HG03571 (cell line): Measurements from ENCODE around the gene WAC.
"Not testable (repeated sequence)": the region's sequence is repeated elsewhere in the genome, so short reads cannot be mapped to it uniquely, and the experiment has no call there.

Experiments used
- ATAC-seq: cut with Tn5 transposase; IDR thresholded peaks from one replicate; pipeline ENCODE4 v1.9.1; 2021; ENCODE audit not compliant: unreplicated experiment

Gene WAC, protein sequence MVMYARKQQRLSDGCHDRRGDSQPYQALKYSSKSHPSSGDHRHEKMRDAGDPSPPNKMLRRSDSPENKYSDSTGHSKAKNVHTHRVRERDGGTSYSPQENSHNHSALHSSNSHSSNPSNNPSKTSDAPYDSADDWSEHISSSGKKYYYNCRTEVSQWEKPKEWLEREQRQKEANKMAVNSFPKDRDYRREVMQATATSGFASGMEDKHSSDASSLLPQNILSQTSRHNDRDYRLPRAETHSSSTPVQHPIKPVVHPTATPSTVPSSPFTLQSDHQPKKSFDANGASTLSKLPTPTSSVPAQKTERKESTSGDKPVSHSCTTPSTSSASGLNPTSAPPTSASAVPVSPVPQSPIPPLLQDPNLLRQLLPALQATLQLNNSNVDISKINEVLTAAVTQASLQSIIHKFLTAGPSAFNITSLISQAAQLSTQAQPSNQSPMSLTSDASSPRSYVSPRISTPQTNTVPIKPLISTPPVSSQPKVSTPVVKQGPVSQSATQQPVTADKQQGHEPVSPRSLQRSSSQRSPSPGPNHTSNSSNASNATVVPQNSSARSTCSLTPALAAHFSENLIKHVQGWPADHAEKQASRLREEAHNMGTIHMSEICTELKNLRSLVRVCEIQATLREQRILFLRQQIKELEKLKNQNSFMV

GRCh38 chr10:28532337-28533185 lies at the start of gene WAC:
Gene WAC (plus strand): TSS chr10:28533118. CDS start chr10:28533580, 462 bp downstream.
- peak; percentile 78 for ATAC-seq

DNA sequence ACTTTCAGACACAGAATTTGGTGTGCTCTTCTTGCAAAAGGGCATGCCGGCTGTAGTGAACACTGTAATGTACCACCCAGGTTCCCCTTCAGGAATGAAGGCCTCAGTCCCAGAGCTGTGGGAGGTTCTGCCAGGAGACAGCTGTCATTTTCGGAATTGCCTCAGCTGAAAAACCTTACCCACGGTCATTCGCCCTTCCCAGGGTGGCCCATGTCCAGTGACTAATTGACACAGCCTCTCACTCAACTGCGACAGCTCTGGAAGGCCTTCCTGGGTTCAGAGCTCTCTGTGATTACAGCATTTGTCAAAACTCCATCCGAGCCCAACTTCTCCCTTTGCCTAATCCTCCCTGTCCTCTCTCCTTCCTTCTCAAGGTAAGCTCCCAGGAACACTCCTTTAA lies 43.7 kb upstream of the WAC start:
- ATAC-seq: no peak

GRCh38 chr10:28490256-28490865 lies 42.6 kb upstream of the WAC start:
- not testable (repeated sequence) for ATAC-seq

DNA sequence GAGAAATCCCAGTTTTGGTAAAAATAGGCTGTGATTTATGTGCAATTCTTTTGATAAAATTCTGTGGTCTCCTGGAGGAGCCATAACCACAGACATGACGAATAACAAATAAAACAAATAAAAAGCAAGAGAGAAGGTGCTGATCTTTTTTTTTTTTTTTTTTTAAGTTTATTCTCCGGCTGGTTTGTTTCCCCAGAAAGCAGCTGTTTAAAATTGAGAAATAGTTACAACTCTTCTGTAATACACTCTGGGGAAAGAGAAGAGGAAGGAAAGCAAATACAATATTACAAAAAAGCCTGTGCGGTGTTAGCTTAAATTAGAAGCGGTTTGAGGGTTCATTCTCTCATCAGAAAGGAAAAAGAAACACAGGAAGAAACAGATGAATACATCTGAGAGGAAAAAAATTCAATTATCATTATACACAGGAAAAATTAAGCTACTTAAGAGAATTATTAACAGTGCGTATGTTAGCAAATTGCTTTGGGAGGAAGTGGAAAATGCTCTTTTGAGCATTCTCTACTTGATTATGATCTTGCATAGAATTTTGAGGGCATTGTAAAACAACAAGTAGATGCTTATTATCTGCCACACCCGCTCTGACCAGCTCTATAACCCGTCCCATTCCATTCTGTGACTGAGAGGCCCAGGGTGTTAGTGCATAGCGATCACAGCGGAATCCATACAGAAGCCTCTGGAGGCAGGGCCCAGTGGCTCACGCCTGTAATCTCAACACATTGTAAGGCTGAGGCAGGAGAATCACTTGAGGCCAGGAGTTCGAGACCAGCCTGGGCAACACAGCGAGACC lies 40.6 kb upstream of the WAC start:
- no peak for ATAC-seq

DNA sequence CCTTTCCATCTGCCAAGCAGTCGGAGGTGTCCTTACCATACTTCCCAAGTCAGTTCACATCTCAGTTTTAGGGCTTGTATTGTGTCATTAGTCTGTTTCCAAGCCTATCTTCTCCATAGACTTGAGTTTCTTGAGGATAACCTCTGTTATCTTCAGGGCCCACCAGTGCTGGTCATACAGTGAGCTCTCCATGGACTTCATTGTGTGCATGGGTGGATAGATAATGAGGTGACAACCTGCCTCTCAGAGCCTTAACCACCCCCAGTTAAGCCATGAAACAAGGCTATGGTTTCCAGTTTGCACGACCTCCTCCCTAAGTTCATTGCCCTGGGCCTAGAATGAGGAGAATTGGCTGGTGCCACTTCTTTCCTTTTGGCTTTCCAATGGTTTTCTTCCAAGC lies 38.5 kb upstream of the WAC start:
- no peak for ATAC-seq

- ATAC-seq: no peak
Observed at GRCh38 chr10:28495084-28495483, 37.8 kb upstream of the WAC start.

GRCh38 chr10:28496017-28496416 lies 36.9 kb upstream of the WAC start:
- ATAC-seq: no peak

DNA sequence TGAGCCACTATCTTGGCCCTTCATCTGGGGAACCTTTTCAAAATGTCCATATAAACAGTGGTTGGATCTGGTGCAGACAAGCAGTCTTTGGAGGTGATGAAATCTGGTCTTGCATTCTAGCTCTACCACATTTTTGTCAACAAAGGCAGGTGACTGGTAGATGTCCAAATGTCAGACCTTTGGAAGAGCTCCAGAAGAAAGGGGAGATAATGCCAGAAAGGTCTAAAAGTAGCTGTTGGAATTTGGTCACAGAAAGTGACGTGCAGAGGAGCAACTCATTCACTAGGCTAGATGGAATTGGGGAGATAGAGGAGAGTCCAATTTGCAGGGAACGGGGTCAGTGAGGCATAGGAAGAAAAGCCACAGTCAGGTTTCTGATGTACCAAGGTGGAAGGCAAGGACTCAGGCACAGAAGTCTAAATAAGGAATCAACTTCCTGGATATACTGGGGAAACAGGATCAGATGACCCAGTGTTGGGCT lies 36.4 kb upstream of the WAC start:
- ATAC-seq: no peak

DNA sequence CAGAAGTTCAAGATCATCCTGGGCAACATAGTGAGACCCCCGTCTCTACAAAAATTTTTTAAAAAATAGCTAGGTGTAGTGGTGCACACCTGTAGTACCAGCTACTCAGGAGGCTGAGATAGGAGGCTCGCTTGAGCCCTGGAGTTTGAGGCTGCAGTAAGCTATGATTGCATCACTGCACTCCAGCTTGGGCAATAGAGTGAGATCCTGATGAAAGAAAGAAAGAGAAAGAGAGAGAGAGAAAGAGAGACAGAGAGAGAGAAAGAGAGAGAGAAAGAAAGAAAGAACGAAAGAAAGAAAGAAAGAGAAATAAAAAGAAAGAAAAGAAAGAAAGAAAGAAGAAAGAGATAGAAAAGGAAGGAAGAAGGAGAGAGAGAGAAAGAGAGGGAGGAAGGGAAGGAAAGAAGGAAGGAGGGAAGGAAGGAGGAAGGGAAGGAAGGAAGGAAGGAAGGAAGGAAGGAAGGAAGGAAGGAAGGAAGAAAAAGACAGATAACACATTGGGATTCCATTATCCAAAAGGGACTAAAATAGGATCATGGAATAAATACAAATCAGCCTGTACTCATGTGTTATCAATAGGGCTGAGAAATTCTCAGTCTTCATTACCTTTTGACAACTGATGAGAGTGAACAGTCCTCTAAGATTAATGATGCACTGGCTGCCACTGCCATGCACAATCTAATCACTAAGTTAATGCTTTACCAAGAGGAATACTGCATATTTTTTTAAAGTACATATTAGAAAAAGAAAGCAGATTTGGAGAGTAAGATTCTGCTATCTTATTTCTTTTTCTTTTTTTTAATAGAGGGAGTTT lies 35.4 kb upstream of the WAC start:
- no peak for ATAC-seq

- ATAC-seq: not testable (repeated sequence)
Observed at GRCh38 chr10:28500203-28500602, 32.7 kb upstream of the WAC start.

DNA sequence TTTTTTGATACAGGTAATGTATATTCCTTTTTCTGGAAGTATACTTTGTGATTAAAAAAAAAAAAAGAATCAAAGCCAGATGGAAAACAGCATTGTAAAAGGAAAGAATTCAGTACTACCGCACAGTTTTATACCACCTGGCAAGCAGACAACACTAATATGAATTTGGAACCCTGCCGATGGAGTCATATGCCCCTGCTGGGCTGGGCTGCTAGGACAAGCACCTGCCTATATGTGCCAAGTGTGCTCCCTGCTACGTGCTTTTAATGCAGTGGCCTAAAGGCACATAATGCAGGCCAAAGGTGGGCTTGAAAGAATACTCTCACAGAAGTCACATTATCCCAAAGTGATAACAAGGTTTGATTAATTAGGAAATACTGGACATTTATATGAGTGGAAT lies 29.8 kb upstream of the WAC start:
- no peak for ATAC-seq

DNA sequence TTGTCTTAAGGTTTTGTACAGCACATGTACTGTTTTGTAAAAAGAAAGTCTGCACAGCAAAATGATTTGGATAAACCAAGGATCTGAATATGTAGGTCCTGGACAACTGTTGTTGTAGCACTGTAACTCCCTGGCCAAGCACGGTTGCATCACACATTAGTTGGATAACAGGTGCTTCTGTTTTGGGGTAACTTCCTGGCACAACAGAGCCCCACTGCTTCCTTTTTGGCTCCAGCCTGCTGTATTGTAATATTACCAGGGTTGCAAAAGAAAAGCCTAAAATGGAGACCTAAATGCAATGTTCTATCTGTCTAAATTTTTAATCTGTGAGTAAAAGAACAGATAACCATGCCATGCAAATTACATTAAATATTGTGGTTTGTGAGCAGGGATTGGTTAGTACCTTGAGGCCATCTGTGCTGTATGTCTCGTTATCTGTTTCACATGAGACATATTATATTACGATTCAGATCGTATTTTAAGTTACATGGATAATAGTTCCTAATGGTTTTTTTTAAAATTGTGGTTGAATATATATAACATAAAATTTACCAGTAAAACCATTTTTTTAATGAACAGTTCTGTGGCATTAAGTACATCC lies 27.5 kb upstream of the WAC start:
- no peak for ATAC-seq

DNA sequence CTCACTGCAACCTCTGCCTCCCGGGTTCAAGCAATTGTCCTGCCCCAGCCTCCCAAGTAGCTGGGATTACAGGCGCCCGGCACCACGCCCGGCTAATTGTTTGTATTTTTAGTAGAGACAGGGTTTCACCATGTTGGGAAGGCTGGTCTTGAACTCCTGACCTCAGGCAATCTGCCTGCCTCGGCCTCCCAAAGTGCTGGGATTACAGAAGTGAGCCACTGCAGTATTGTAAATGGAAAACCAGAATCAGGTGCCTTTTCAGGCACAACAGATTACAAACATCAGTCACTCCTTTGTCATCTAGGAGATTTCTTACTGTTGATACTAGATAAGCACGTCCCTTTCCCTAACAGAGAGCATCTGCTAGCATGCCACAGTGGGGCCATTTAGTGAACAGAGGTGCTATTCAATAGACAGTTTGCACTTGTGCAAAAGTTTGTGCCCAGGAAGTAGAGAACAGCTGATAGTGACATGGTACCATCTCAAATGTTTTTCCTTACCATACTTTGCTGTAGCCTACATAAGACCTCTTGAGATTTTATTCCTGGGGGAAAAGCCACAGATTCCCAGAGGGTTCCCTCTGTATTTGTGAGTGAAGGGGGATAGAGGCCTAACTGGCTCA lies 24.5 kb upstream of the WAC start:
- no peak for ATAC-seq

GRCh38 chr10:28509286-28509685 lies 23.6 kb upstream of the WAC start:
- no peak for ATAC-seq

GRCh38 chr10:28514648-28515047 lies 18.3 kb upstream of the WAC start:
- no peak for ATAC-seq

- ATAC-seq: no peak
Observed at GRCh38 chr10:28520346-28520745, 12.6 kb upstream of the WAC start.

DNA sequence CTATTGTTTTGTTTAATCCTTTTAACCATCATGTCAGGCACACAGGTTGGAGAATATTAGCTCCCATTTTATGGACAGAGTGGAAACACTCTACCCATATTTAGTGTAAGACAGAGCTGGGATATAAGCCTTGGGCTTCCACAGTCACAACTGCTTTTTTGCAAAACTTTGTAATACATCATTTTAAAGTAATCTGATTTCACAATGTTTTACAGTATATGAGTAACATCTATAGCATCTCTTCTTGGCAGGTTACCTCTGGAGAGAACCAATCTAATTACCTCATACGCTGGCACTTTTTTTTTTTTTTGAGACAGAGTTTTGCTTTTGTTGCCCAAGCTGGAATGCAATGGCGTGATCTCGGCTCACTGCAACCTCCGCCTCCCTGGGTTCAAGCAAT lies 12.1 kb upstream of the WAC start:
- ATAC-seq: not testable (repeated sequence)

DNA sequence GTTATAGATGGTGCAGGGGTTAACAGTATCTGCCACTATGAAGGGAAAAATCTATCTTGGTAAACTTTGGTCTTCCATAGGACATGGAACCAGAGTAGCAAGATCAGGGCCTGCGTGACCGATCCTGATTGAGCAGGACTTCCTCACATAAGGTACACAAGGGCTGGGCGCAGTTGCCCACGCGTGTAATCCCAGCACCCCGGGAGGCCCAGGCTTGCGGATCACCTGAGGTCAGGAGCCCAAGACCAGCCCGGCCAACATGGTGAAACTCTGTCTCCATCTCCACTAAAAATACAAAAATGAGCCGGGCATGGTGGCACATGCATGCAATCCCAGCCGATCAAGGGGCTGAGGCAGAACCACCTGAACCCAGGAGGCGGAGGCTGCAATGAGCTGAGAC lies 11.0 kb upstream of the WAC start:
- not testable (repeated sequence) for ATAC-seq
